GM18499 (cell line): ENCODE results near the gene BHLHA15.

Experiments used
- ATAC-seq: cut with Tn5 transposase; IDR thresholded peaks from one replicate; pipeline ENCODE4 v1.9.1; 2021; ENCODE audit warnings: moderate number of reproducible peaks; ENCODE audit not compliant: insufficient read depth, unreplicated experiment

The BHLHA15 gene

DNA sequence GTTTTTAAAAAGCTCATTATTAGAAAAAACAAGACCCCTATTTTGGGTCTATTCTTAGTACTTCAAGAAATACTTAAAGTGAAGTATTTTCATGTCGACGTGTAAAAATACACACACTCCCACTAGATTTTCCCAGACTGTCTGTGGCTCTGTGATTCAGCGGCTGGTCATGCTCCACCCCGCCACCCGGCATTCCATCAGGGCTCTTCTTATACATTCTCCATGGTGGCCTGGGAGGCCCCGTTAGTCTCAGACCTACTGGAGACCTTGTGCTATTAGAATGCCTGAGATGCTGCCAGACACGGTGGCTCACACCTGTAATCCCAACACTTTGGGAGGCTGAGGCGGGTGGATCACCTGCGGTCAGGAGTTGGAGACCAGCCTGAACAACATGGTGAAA is 27.7 kb downstream of the BHLHA15 start:
- ATAC-seq: no peak

GRCh38 chr7:98240961-98241673 is 29.9 kb downstream of the BHLHA15 start:
- ATAC-seq: no peak

GRCh38 chr7:98241674-98242241 is 30.5 kb downstream of the BHLHA15 start:
- no peak for ATAC-seq

- ATAC-seq: no peak
These were observed 31.1 kb downstream of the BHLHA15 start for GRCh38 chr7:98242342-98242741.

DNA sequence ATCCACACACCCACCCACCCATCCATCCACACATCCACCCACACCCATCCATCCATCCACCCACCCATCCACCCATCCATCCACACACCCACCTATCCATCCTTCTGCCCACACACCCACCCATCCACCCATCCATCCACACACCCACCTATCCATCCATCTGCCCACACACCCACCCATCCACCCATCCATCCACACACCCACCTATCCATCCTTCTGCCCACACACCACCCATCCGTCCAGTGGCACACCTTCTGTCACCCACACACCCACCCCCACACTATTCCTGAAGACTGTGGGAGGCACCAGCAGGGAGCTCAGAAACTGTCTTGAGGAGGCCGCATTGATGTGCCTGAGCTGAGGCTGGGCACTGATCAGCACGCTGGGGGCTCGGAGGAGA is 31.7 kb downstream of the BHLHA15 start:
- no peak for ATAC-seq

GRCh38 chr7:98244871-98245270 is 33.6 kb downstream of the BHLHA15 start:
- ATAC-seq: no peak

GRCh38 chr7:98248156-98248555 is 36.9 kb downstream of the BHLHA15 start:
- no peak for ATAC-seq

DNA sequence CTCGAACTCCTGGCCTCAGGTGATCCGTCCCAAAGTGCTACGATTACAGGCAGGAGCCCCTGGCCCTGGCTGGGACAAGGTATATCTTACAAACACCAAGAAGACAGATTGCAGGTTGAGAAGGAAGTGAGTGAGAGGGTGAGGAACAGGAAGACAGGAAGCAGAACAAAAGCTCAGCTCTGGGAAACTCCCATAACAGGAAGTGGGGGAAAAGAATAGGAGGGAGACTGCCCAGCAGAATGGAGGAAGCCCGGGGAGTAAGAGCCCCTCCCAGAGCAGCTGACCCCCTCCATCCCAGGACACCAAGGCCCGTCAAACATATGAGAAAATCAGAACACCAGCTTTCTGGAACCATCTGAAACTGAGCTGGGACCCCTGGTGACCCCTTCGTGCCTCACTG is 37.9 kb downstream of the BHLHA15 start:
- ATAC-seq: no peak

GRCh38 chr7:98250789-98251188 is 39.5 kb downstream of the BHLHA15 start:
- ATAC-seq: no peak

DNA sequence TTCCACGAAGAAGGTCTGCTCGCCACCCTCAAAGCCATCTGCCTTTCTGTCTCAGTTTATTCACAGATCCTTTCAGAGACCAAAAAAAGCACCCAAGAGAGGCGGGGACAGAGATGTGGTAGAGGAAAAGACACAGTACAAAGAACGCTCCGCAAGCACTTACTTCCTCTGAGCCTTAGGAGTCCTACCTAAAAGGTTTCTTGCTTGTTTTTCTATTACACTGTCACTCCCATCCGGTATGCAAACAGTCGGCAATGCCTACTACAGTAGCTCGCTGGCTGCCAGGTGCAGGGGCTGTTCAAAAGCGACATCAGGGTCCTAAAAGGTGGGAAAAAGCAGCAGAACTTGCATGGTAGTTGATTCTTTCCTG is 40.0 kb downstream of the BHLHA15 start:
- no peak for ATAC-seq

DNA sequence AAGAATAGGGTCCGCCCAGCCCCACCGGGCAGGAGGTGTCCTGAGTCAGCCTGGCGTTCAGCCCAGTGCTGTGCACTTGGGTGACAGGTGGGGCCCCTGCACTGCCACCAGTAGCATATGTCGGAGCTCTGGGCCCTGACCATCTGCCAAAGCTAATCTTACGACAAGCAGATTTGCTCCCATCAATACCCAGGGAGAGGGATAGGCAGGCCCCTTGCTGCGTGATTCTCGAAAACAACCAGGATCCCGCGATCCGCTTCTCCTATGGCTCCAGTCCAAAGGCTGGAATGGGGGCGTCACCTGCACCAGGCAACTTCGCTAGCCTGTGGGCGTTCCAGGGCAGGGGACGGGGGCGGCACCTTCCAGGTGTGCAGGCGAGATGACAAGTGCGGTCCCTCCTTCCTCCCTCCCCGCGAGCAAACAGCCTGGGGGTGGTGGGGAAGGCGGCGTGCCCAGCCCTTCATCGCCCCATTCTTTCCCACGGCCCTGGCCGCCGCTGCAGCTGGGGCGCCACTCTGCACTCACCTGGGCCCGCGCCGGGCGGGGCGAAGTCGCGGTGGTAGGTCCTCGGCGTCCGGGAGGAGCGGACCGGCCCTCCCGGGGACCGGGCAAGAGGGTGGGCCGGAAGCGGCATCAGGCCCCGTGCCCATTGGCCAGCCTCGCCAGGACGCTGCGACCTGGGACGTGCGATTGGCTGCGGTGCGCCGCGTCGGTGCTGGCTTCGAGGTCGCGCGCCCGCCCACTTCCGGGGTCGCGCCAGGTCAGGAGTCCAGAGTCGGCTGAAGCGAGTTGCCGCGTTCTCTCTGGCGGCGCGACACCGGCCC is 40.6 kb downstream of the BHLHA15 start, which contains the start of gene TECPR1:
TSS of gene TECPR1 (minus strand) at position 632 of the 824 bp plus-strand sequence. CDS start 6,086 bp downstream, outside the sequence.
- ATAC-seq: peak; percentile 87

DNA sequence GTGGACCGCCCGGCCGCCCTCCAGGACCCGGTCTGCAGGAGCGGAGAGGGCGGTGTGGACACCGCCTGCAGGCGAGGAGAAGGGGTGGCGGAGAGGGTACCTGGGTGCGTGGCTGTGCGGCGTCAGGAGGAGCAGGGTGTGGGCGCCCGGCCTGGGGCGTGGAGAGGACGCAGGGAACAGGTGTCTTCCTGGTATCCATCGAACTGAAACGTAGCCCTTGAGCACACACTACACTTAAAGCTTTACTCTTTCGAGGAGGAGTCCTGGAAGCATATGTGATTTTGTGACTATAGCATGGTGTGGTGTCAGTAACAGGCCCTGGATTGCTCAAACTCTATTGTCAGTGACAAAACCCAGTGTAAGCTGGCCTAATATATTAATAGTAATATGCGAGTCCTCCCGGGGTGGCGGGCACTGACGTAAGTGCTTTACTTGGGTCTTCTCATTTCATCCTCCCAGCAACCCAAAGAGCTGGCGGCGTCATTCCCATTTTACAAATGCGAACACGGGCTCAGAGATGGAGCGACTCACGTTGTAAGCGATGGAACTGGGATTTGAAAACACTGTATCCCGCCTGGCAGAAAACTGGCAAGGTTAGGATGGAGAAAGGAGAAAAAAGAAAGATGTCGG is 41.3 kb downstream of the BHLHA15 start:
- ATAC-seq: no peak

DNA sequence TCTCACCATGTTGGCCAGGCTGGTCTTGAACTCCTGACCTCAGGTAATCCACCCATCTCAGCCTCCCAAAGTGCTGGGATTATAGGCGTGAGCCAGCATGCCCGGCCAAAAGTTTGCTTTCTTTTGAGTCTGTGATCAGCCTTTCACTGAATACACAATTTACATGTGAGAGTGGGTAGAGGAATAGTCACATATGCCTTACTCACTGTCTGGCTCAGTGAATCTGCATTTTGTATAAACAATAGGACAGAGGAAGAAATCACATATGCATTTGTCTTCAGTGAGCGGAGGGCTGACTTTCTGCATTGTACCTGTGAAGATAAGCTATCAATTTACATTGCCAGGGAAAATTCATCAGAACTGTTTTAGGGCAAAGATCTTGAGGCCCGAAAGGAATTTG is 43.3 kb downstream of the BHLHA15 start:
- no peak for ATAC-seq

DNA sequence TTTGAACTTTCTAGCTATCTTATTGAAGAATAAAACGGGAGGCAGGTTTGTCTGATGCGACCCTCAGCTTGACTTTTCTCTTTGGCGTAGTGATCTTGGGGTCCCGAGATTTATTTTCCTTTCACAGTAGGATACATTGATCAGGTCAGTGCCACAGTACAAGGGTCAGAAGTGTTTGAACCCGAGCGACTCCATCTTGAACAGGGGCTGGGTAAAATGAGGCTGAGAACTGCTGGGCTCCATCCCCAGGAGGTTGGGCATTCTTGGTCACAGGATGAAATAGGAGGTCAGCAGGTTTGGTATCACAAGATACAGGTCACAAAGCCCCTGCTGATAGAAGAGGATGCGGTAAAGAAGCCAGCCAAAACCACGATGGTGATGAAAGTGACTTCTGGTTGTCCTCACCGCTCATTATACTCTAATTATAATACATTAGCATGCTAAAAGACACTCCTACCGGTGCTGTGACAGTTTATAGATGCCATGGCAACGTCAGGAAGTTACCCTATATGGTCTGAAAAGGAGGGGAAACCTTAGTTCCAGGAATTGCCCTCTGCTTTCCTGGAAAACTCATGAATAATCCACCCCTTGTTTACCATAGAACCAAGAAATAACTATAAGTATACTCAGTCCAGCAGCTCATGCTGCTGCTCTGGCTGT is 43.8 kb downstream of the BHLHA15 start:
- no peak for ATAC-seq

DNA sequence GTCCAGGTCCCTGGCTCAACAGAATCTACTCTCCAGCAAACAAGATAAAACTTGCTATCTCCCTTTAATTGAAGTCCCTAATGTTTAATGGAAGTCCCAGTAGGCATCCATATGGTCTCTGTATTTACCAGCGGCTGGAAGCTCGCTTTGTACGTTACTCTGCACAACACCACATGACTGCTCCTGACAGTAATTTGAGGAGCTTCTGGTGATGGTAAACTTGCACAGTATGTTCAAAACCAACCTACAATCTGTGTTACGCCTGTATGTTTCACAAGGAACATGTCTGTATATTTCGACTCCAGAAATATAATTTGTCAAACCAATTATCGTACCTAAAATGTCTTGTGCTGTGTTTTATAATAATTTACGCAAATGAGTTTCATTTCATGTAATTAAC is 45.2 kb downstream of the BHLHA15 start:
- ATAC-seq: no peak

- ATAC-seq: no peak
These were observed 46.5 kb downstream of the BHLHA15 start for GRCh38 chr7:98257701-98258100.
